ENCODE measurements around the gene ZDHHC8. TPM values are rescaled to one million over a fixed set of nuclear protein-coding genes. Genes with fewer than 3 reads are reported as not detected.

The ZDHHC8 gene
- total and polyA plus RNA-seq, 2 donors (not counting 1 experiment from before 2014, with no cell fraction given) = 94.4 to 96.9 TPM

DNA sequence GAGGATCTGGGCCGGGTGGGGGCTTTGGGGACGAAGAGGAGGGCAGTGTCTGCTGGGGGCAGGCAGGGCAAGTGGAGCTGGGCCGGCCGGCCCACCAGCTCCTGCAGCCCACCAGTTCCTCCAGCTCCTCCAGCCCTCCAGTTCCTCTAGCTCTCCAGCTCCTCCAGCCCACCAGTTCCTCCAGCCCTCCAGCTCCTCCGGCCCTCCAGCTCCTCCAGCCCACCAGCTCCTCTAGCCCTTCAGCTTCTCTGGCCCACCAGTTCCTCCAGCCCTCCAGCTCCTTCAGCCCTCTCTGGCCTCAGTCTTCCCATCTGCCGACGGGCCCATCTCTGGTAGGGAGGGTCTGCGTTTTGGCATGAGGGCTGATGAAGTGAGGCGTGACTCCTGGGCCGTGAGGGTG is 28.4 kb downstream of the ZDHHC8 start:
- ATAC-seq (ENCODE audit: low read depth) (no peak), DNase-seq (no peak)
- peaks cover 0 to 13% (median 0%) of the 10 kb centered on the region in 3 donors for H3K9me3 ChIP-seq (ENCODE audit: control extremely low read depth in 1 of 3, control insufficient read depth in 2 of 3, insufficient read depth in 1 of 3, low read length in 2 of 3)
- intact Hi-C loops (cut with micrococcal nuclease) = no loop called here
- no peak overlapping the region for H3K4me3 Mint-ChIP-seq
- TF ChIP-seq, protein P1, sequence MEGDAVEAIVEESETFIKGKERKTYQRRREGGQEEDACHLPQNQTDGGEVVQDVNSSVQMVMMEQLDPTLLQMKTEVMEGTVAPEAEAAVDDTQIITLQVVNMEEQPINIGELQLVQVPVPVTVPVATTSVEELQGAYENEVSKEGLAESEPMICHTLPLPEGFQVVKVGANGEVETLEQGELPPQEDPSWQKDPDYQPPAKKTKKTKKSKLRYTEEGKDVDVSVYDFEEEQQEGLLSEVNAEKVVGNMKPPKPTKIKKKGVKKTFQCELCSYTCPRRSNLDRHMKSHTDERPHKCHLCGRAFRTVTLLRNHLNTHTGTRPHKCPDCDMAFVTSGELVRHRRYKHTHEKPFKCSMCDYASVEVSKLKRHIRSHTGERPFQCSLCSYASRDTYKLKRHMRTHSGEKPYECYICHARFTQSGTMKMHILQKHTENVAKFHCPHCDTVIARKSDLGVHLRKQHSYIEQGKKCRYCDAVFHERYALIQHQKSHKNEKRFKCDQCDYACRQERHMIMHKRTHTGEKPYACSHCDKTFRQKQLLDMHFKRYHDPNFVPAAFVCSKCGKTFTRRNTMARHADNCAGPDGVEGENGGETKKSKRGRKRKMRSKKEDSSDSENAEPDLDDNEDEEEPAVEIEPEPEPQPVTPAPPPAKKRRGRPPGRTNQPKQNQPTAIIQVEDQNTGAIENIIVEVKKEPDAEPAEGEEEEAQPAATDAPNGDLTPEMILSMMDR (IDR thresholded peaks at IDR 0.05) = no peak
- TF ChIP-seq EZH2 (IDR thresholded peaks at IDR 0.05; ENCODE audit: borderline replicate concordance, insufficient read depth, low read depth, low read length, poor library complexity, severe bottlenecking) = no peak
- H3K79me2 ChIP-seq (ENCODE audit: control insufficient read depth, insufficient read depth, low read length) = no peaks in the 10 kb centered on the region
- no peak overlapping the region for H2AFZ ChIP-seq (ENCODE audit: insufficient read depth, low read depth, low read length, poor library complexity, severe bottlenecking)
- H3K27me3 Mint-ChIP-seq = peaks cover 10% of the 10 kb centered on the region
- WGBS (ENCODE audit: insufficient coverage) = 74% methylated on average over 3 of the region's 10 CpGs
- POLR2A ChIA-PET = no interaction called here
- CTCF ChIA-PET = interaction anchor here (1.8 kb wide), 1 partner anchor 125 kb away, joined by 8 read pairs; no protein-coding TSS in a partner anchor
- peaks cover 2% of the 10 kb centered on the region for H3K4me1 Mint-ChIP-seq
- no peaks in the 10 kb centered on the region for H4K20me1 ChIP-seq (ENCODE audit: control insufficient read depth, insufficient read depth, low read length, poor library complexity, severe bottlenecking)
- peaks cover 0 to 37% (median 10%) of the 10 kb centered on the region in 4 experiments for H3K27me3 ChIP-seq (replicated peaks in 1 of 4; ENCODE audit: control extremely low read depth in 1 of 4, control insufficient read depth in 3 of 4, insufficient read depth in 4 of 4, low read length in 3 of 4)
- H3K4me3 ChIP-seq (ENCODE audit: control extremely low read depth in 1 of 5, extremely low read depth in 1 of 5, insufficient read depth in 1 of 5, low read depth in 2 of 5, low read length in 4 of 5) = no peak overlapping the region
- H3K36me3 ChIP-seq (replicated peaks in 1 of 2; ENCODE audit: control extremely low read depth in 1 of 2, control insufficient read depth in 1 of 2, extremely low read depth in 1 of 2, insufficient read depth in 2 of 2, low read length in 1 of 2) = no peaks in the 10 kb centered on the region
- no peaks in the 10 kb centered on the region for H3K9me3 Mint-ChIP-seq (ENCODE audit: insufficient read depth)
- H3K9ac ChIP-seq (ENCODE audit: low read length) = no peak overlapping the region
- no peak overlapping the region for H3K27ac ChIP-seq (ENCODE audit: low read length in 2 of 2)
- H3K4me2 ChIP-seq (replicated peaks; ENCODE audit: low read depth, low read length, poor library complexity, severe bottlenecking) = no peak overlapping the region
- peaks cover 0 to 3% of the 10 kb centered on the region in 2 donors for H3K4me1 ChIP-seq (ENCODE audit: control insufficient read depth in 2 of 2, insufficient read depth in 2 of 2, low read length in 2 of 2)
- no peak overlapping the region for H3K27ac Mint-ChIP-seq

DNA sequence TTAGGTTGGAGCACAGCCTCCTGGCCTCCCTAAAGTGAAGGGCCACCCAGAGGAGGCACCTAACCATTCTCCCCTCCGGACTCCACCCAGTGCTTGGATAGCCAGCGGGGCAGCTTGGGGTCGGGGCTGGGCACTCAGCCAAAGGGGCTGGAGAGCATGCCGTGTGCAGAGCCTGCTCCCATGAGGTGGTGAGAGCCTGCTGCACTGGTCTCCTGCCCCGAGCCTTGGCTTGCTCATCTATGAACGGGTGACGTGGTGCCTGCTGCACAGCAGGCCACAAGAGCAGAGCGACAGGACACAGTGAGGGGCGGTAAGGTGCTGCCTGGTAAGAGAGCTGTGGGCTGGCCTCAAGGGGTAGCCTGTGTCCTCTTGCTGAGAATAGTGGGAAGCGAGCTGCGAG is 33.3 kb downstream of the ZDHHC8 start:
- H3K27ac Mint-ChIP-seq = no peak overlapping the region
- no peak overlapping the region for H3K27ac ChIP-seq (ENCODE audit: low read length in 2 of 2)
- H3K27me3 Mint-ChIP-seq = no peaks in the 10 kb centered on the region
- 92% methylated on average over 11 of the region's 11 CpGs for WGBS (ENCODE audit: insufficient coverage)
- ATAC-seq (ENCODE audit: low read depth) (no peak), DNase-seq (no peak)
- no peaks in the 10 kb centered on the region for H3K9me3 Mint-ChIP-seq (ENCODE audit: insufficient read depth)
- peaks cover 0 to 6% (median 0%) of the 10 kb centered on the region in 3 donors for H3K9me3 ChIP-seq (ENCODE audit: control extremely low read depth in 1 of 3, control insufficient read depth in 2 of 3, insufficient read depth in 1 of 3, low read length in 2 of 3)
- H3K9ac ChIP-seq (ENCODE audit: low read length) = no peak overlapping the region
- H3K4me1 ChIP-seq (ENCODE audit: control insufficient read depth in 2 of 2, insufficient read depth in 2 of 2, low read length in 2 of 2) = no peaks in the 10 kb centered on the region
- TF ChIP-seq, protein P1 (IDR thresholded peaks at IDR 0.05) = no peak
- TF ChIP-seq EZH2 (IDR thresholded peaks at IDR 0.05; ENCODE audit: borderline replicate concordance, insufficient read depth, low read depth, low read length, poor library complexity, severe bottlenecking) = no peak
- H3K79me2 ChIP-seq (ENCODE audit: control insufficient read depth, insufficient read depth, low read length) = no peaks in the 10 kb centered on the region
- no peak overlapping the region for H3K4me2 ChIP-seq (replicated peaks; ENCODE audit: low read depth, low read length, poor library complexity, severe bottlenecking)
- H2AFZ ChIP-seq (ENCODE audit: insufficient read depth, low read depth, low read length, poor library complexity, severe bottlenecking) = no peak overlapping the region
- H3K36me3 ChIP-seq (replicated peaks in 1 of 2; ENCODE audit: control extremely low read depth in 1 of 2, control insufficient read depth in 1 of 2, extremely low read depth in 1 of 2, insufficient read depth in 2 of 2, low read length in 1 of 2) = no peaks in the 10 kb centered on the region
- no peak overlapping the region for H3K4me3 Mint-ChIP-seq
- intact Hi-C loops (cut with micrococcal nuclease) = loop anchor here (5.0 kb wide), 1 partner anchor 62 kb away; no protein-coding TSS in a partner anchor
- POLR2A ChIA-PET = no interaction called here
- no peaks in the 10 kb centered on the region for H3K27me3 ChIP-seq (replicated peaks in 1 of 4; ENCODE audit: control extremely low read depth in 1 of 4, control insufficient read depth in 3 of 4, insufficient read depth in 4 of 4, low read length in 3 of 4)
- no peaks in the 10 kb centered on the region for H4K20me1 ChIP-seq (ENCODE audit: control insufficient read depth, insufficient read depth, low read length, poor library complexity, severe bottlenecking)
- no peaks in the 10 kb centered on the region for H3K4me1 Mint-ChIP-seq
- H3K4me3 ChIP-seq (ENCODE audit: control extremely low read depth in 1 of 5, extremely low read depth in 1 of 5, insufficient read depth in 1 of 5, low read depth in 2 of 5, low read length in 4 of 5) = no peak overlapping the region
- CTCF ChIA-PET = no interaction called here

Data from B cell (primary cell).